Heart left ventricle (tissue), 16 donors: ENCODE measurements around the gene KRTAP10-6. TPM values are rescaled to one million over a fixed set of nuclear protein-coding genes. Genes with fewer than 3 reads are reported as not detected.

Experiments
- ATAC-seq, 4 donors: fragments of 200-7000 bp; cut with Tn5 transposase; one replicate each; pipeline ENCODE4 v1.9.1; 2020 to 2022; ENCODE audit warnings: moderate library complexity in 4 of 4, mild to moderate bottlenecking in 3 of 4, moderate number of reproducible peaks in 1 of 4
- DNase-seq, 5 donors: peaks; one replicate each; pipeline ENCODE4 v3.0.0-alpha.2; 2020
- H3K27ac ChIP-seq, 12 donors: fragments of 200-600 bp; sonication (generic) in 4 of 12; one replicate each; pipeline versions ENCODE4 v1.5.0 to v1.8.0; 2016 to 2022; ENCODE audit warnings: mild to moderate bottlenecking in 2 of 12
- H3K27me3 ChIP-seq, 9 donors: fragments of 200-600 bp; sonication (generic) in 2 of 9; one replicate each; pipeline versions ENCODE4 v1.5.1 to v1.8.0; 2016 to 2022; ENCODE audit warnings: mild to moderate bottlenecking in 3 of 9
- H3K36me3 ChIP-seq, 9 donors: fragments of 200-600 bp; sonication (generic) in 2 of 9; one replicate each; pipeline versions ENCODE4 v1.5.0 to v1.8.0; 2018 to 2022; ENCODE audit warnings: mild to moderate bottlenecking in 2 of 9
- H3K4me1 ChIP-seq, 12 donors: fragments of 200-600 bp; sonication (generic) in 4 of 12; one replicate each; pipeline versions ENCODE4 v1.5.0 to v1.8.0; 2016 to 2022; ENCODE audit warnings: mild to moderate bottlenecking in 3 of 12
- H3K4me3 ChIP-seq, 12 donors: fragments of 200-600 bp; sonication (generic) in 4 of 12; one replicate each; pipeline versions ENCODE4 v1.5.0 to v1.8.0; 2017 to 2022; ENCODE audit warnings: mild to moderate bottlenecking in 9 of 12, moderate library complexity in 4 of 12
- H3K9me3 ChIP-seq, 12 donors: fragments of 200-600 bp; sonication (generic) in 4 of 12; one replicate each; pipeline versions ENCODE4 v1.5.0 to v1.8.0; 2016 to 2022; ENCODE audit warnings: mild to moderate bottlenecking in 1 of 12
- POLR2A ChIP-seq, 2 donors: fragments of 450-650 bp; IDR thresholded peaks; one replicate each; pipeline ENCODE4 v1.6.1; 2017; ENCODE audit warnings: antibody characterized with exemption in 2 of 2, mild to moderate bottlenecking in 2 of 2, moderate library complexity in 2 of 2
- WGBS, 4 donors: extraction: QIAGEN DNeasy Blood & Tissue Kit in 2 of 4; methylation state at CpG; one replicate each; pipeline versions ENCODE4 v1.1.5 to v1.1.7; 2013 to 2018; 5-methylcytosine and 5-hydroxymethylcytosine counted together
- intact Hi-C, 10 donors: fragments of 100-400 bp; cut with DNase I; formaldehyde crosslinking; loops; one replicate each; pipeline versions ENCODE4 v1.11.1 to v1.14.2; 2022
- polyA plus RNA-seq, 2 donors: library from polyadenylated mRNA; stranded (reverse); fragments of 200-250 nt; gene quantifications; one replicate each; pipeline ENCODE4 v1.2.3, GENCODE V29; 2013
- total RNA-seq, 9 donors: library from RNA; depleted of rRNA in 2 of 9; stranded (reverse); fragments of >200 nt in 2 of 9; fragmentation: NEBNext Ultra II Directional in 3 of 9; extraction: Animal tissue kit (Norgen Biotek cat#: 25700) in 3 of 9; gene quantifications; one replicate each; pipeline versions ENCODE4 v1.1.0 to v1.2.4, GENCODE V29; 2016 to 2023
- TF ChIP-seq, protein P1 (sequence below), 12 donors: fragments of 200-600 bp; sonication (generic) in 4 of 12; IDR thresholded peaks; one replicate each; pipeline versions ENCODE4 v1.5.0 to v1.8.0; 2018 to 2022; ENCODE audit warnings: antibody characterized with exemption in 12 of 12, mild to moderate bottlenecking in 5 of 12
- donor health status: ischemic (EF 13 %, LVEDD 7.1; RV severe dilation, severe dysfunction).
- donor health status: healthy with polysubstance abuse.
- donor health status: DM: no; HTN: yes; CAD: no.
- donor health status: DM: no; HTN: no; CAD: no.
- donor health status: ischemic (EF 25% LVEDD 6.9; RV normal size, moderate dysfunction).
- donor health status: ischemic (EF 25% LVEDD 5.7; RV mildly dilated, moderate dysfunction).
- donor health status: healthy.
- donor health status: DM: yes; HTN: yes; CAD: no.
- donor health status: ischemic (EF 35%, LVEDD 5.7; RV mildly dilated, moderate dysfunction).
- donor health status: nonischemic (EF 11% LVEDD 7.7; RV severe dilation, severe dysfunction).
- donor health status: DM: yes; HTN: yes; CAD: no.
- donor health status: PGD.
- donor health status: ischemic (EF 29% LVEDD 5.4; RV normal size, mild dysfunction).
- donor health status: nonischemic (EF 23%, LVEDD 6.1; RV moderate dilation, normal function).

Gene KRTAP10-6
- total and polyA plus RNA-seq, 11 donors: not detected

DNA sequence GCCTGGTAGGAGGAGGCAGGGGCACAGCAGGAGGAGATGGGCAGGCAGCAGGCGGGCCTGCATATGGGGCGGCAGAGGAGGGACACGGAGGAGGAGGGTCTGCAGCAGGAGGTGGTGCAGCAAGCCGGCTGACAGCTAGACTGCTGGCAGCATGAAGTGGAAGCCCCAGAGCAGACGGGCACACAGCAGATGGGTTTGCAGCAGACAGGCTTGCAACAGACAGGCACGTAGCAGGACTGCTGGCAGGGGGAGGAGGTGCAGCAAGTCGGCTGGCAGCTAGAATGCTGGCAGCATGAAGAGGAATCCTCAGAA is 12.5 kb downstream of the KRTAP10-6 start:
- TF ChIP-seq, protein P1, sequence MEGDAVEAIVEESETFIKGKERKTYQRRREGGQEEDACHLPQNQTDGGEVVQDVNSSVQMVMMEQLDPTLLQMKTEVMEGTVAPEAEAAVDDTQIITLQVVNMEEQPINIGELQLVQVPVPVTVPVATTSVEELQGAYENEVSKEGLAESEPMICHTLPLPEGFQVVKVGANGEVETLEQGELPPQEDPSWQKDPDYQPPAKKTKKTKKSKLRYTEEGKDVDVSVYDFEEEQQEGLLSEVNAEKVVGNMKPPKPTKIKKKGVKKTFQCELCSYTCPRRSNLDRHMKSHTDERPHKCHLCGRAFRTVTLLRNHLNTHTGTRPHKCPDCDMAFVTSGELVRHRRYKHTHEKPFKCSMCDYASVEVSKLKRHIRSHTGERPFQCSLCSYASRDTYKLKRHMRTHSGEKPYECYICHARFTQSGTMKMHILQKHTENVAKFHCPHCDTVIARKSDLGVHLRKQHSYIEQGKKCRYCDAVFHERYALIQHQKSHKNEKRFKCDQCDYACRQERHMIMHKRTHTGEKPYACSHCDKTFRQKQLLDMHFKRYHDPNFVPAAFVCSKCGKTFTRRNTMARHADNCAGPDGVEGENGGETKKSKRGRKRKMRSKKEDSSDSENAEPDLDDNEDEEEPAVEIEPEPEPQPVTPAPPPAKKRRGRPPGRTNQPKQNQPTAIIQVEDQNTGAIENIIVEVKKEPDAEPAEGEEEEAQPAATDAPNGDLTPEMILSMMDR (IDR thresholded peaks at IDR 0.05): no peak
- no peak for TF ChIP-seq POLR2A (IDR thresholded peaks at IDR 0.05)
- Histone ChIP-seq H3K36me3 (no peaks in the 10 kb centered on the region), H3K27ac (no peak overlapping the region), H3K27me3 (peaks cover 0 to 18% (median 0%) of the 10 kb centered on the region in 9 donors), H3K4me3 (no peak overlapping the region), H3K9me3 (peaks cover 0 to 37% (median 12%) of the 10 kb centered on the region in 12 donors), H3K4me1 (no peaks in the 10 kb centered on the region)
- 61 to 71% (median 65%) methylated on average over 7 of the region's 7 CpGs for WGBS, 4 donors
- DNase-seq (no peak), ATAC-seq (no peak)
- intact Hi-C loops: no loop called here

DNA sequence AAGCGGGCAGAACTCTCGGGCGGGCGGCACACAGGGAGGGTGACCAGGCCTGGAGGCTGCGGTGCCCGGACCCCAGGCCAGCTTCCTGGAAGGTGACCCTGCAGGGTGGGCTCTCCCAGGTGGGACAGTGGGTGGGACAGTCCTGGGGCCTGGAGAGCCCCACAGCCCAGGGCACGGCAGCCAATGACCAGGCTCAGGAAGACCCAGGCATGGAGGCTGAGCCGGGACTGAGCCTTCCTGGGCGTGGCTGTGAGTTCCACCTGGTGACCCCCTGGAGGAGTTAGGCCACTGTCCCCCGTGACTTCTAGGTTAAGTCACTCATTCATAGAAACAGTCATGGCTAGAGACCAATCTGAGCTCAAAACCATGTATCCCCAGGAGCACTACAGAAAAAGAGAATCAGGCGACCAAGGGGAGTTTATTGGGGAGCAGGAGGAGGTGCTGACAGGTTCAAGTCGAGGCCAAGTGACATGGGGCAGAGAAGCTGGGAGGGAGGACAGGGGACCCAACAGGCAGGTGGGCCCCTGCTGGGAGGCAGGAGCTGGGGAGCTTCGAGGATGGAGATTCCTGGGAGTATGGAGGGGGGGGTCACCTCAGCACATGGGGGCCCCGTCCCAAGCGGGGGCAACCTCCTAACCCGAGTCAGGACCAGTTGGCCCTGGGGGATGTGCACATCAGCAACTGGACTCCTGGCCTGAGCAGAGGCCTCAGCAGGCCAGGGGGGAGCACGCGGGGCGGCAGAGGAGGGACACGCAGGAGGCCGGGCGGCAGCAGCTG is 13.1 kb downstream of the KRTAP10-6 start:
- Histone ChIP-seq H3K36me3 (no peaks in the 10 kb centered on the region), H3K27ac (no peak overlapping the region), H3K27me3 (peaks cover 0 to 23% (median 0%) of the 10 kb centered on the region in 9 donors), H3K4me1 (no peaks in the 10 kb centered on the region), H3K9me3 (peaks cover 0 to 37% (median 12%) of the 10 kb centered on the region in 12 donors), H3K4me3 (no peak overlapping the region)
- 67 to 76% (median 74%) methylated on average over 16 to 22 of the region's 22 CpGs for WGBS, 4 donors
- peak in 1 of 5 donors; percentile 48 for DNase-seq
- intact Hi-C loops: no loop called here
- TF ChIP-seq, protein P1 (IDR thresholded peaks at IDR 0.05): no peak
- TF ChIP-seq POLR2A (IDR thresholded peaks at IDR 0.05): no peak
- no peak for ATAC-seq

DNA sequence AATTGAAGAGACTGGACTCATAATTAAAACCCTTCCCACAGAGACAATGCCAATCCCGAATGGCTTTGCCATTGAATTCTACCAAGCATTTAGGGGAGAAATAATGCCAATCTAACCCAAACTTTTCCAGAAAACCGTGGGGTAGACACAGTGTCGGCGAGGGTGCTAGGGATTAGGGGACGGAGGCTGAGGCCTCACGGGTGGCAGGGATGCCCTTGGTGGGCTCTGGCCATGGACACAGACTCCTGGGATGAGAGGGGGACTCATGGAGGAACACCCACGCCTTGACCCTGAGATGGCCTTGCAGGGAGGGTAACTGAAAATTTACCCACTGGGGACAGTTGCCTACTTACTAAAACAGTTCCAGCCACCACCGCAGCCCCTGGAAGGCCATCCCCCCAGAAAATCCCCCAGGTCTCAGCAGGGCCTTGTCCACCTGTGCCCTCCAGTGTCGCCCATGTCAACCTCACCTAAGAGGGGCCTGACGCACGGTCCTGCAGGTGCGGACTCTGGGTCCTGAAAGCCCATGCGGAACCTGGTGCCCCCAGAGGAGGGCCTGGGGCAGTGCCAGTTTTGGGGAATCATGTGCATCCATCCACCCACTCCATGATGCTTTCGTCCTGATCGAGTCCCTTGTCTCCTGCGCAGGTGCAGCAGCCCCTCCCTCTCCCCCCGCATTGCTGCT is 13.8 kb downstream of the KRTAP10-6 start:
- 91 to 95% (median 94%) methylated on average over 17 of the region's 17 CpGs for WGBS, 4 donors
- H3K4me3 ChIP-seq: no peak overlapping the region
- no peak for ATAC-seq
- H3K36me3 ChIP-seq: no peaks in the 10 kb centered on the region
- intact Hi-C loops: no loop called here
- no peaks in the 10 kb centered on the region for H3K4me1 ChIP-seq
- peaks cover 0 to 24% (median 0%) of the 10 kb centered on the region in 9 donors for H3K27me3 ChIP-seq
- no peak for DNase-seq
- no peak for TF ChIP-seq POLR2A (IDR thresholded peaks at IDR 0.05)
- TF ChIP-seq, protein P1 (IDR thresholded peaks at IDR 0.05): no peak
- H3K27ac ChIP-seq: no peak overlapping the region
- peaks cover 0 to 37% (median 12%) of the 10 kb centered on the region in 12 donors for H3K9me3 ChIP-seq

DNA sequence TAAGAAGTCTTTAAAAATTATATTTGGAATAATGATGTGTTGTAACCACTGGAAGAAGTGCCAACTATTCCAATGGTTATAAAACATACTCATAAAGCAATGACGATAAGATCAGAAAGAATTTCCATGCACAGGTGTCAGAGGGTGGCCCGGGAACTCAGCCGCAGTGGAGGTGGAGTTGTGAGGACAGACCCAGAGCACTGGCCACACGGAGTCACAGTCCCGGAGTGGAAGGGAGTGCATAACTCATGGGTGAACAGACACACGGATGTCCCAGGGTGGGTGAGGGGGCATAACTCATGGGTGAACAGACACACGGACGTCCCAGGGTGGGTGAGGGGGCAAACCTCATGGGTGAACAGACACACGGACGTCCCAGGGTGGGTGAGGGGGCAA is 16.3 kb downstream of the KRTAP10-6 start:
- Histone ChIP-seq H3K27me3 (peaks cover 0 to 17% (median 0%) of the 10 kb centered on the region in 9 donors), H3K36me3 (no peaks in the 10 kb centered on the region), H3K4me1 (no peaks in the 10 kb centered on the region), H3K4me3 (no peak overlapping the region), H3K27ac (no peak overlapping the region), H3K9me3 (peaks cover 0 to 36% (median 12%) of the 10 kb centered on the region in 12 donors)
- TF ChIP-seq, protein P1 (IDR thresholded peaks at IDR 0.05): no peak
- no peak for TF ChIP-seq POLR2A (IDR thresholded peaks at IDR 0.05)
- WGBS, 4 donors: 84 to 88% (median 88%) methylated on average over 10 of the region's 10 CpGs
- intact Hi-C loops: no loop called here
- ATAC-seq (no peak), DNase-seq (no peak)
